Fibroblast of lung (primary cell): ENCODE data around the gene FOXQ1. TPM values are rescaled to one million over a fixed set of nuclear protein-coding genes. Genes with fewer than 3 reads are reported as not detected.

Source experiments
- DNase-seq, 2 donors: peaks; one replicate each; pipeline versions ENCODE4 v3.0.0 to v3.0.0-alpha.2; 2010; ENCODE audit warnings: low read depth in 2 of 2
- H2AFZ ChIP-seq: 2 replicates; pipeline ENCODE4 v1.5.1; 2012; ENCODE audit warnings: low read length, control low read depth, inconsistent platforms
- H3K27ac ChIP-seq: 2 replicates; pipeline ENCODE4 v1.5.1; 2011; ENCODE audit warnings: low read length, control low read depth; ENCODE audit not compliant: insufficient read depth
- H3K27me3 ChIP-seq: 2 replicates; pipeline ENCODE4 v1.5.1; 2011; ENCODE audit warnings: mild to moderate bottlenecking, low read length; ENCODE audit not compliant: control insufficient read depth, insufficient read depth
- H3K36me3 ChIP-seq: 2 replicates; pipeline ENCODE4 v1.5.1; 2011; ENCODE audit warnings: low read length; ENCODE audit not compliant: control insufficient read depth, insufficient read depth
- H3K4me1 ChIP-seq: 2 replicates; pipeline ENCODE4 v1.5.1; 2011; ENCODE audit warnings: low read length; ENCODE audit not compliant: control insufficient read depth, insufficient read depth; ENCODE audit errors: extremely low read depth
- H3K4me2 ChIP-seq: 2 replicates; pipeline ENCODE4 v1.5.1; 2011; ENCODE audit warnings: low read length, control low read depth; ENCODE audit not compliant: insufficient read depth; ENCODE audit errors: extremely low read depth
- H3K4me3 ChIP-seq, 4 experiments: fragments of 200-600 bp in 1 of 4; sonication (generic) in 1 of 4; replicated peaks in 1 of 4; 2 replicates each; pipeline ENCODE4 v1.5.1; 2011 to 2016; ENCODE audit warnings: low read length in 4 of 4, low read depth in 3 of 4, mild to moderate bottlenecking in 3 of 4, control low read depth in 2 of 4, inconsistent platforms in 1 of 4, mixed read lengths in 1 of 4; ENCODE audit not compliant: insufficient read depth in 1 of 4; ENCODE audit errors: control extremely low read depth in 1 of 4
- H3K79me2 ChIP-seq: 2 replicates; pipeline ENCODE4 v1.5.1; 2012; ENCODE audit warnings: mild to moderate bottlenecking, low read length, inconsistent platforms; ENCODE audit not compliant: control insufficient read depth, insufficient read depth
- H3K9ac ChIP-seq: 2 replicates; pipeline ENCODE4 v1.5.1; 2011; ENCODE audit warnings: mild to moderate bottlenecking, low read length, control low read depth; ENCODE audit not compliant: insufficient read depth
- H3K9me3 ChIP-seq: 2 replicates; pipeline ENCODE4 v1.5.1; 2012; ENCODE audit warnings: low read depth, low read length; ENCODE audit not compliant: control insufficient read depth, insufficient read depth
- H4K20me1 ChIP-seq: 2 replicates; pipeline ENCODE4 v1.5.1; 2011; ENCODE audit warnings: low read length; ENCODE audit not compliant: control insufficient read depth, insufficient read depth; ENCODE audit errors: extremely low read depth
- EZH2 ChIP-seq: IDR thresholded peaks from 2 replicates; pipeline ENCODE4 v1.5.1; 2012; ENCODE audit warnings: low read length, control low read depth, mild to moderate bottlenecking; ENCODE audit errors: missing control alignments
- polyA plus RNA-seq, 2 donors: library from polyadenylated mRNA; depleted of rRNA in 1 of 2; stranded (reverse) in 1 of 2; unstranded in 1 of 2; fragments of >200 nt; gene quantifications; 2 replicates each; pipeline ENCODE4 v1.2.1, GENCODE V29; 2011 to 2012; ENCODE audit warnings: missing spikeins in 1 of 2
- total RNA-seq: library from RNA; depleted of rRNA; stranded (reverse); fragments of >200 nt; gene quantifications from 2 replicates; pipeline ENCODE4 v1.2.1, GENCODE V29; 2014
- TF ChIP-seq, protein P1 (sequence below), 2 donors: IDR thresholded peaks in 1 of 2; conservative IDR thresholded peaks in 1 of 2; 1 replicate in 1 of 2; 2 replicates in 1 of 2; pipeline ENCODE4 v1.5.1; 2011 to 2012; ENCODE audit warnings: low read length in 2 of 2, control low read depth in 1 of 2, inconsistent platforms in 1 of 2, low read depth in 1 of 2, mild to moderate bottlenecking in 1 of 2

FOXQ1 gene
- total and polyA plus RNA-seq, 2 donors (not counting 1 experiment from before 2014, with no cell fraction given), result 1.8 to 2.0 TPM

DNA sequence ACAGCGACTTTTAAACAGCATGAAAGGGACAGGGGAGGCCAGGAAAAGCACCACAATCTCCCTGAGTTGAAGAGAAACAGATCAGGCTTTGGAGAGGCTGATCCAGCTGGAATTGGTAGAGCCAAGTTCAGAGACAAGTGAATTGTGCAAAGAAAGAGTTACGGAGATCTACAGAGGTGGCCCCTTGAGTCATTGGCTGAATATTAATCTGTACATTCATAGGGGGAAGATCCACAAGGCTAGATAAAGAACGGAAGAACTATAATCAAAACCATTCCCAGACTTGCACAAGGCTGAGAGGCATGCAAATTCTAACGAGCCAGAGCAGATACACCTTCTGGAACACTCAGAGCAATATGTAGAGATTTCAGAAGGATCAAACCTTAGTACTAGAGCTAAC, 14.2 kb upstream of the FOXQ1 start:
- Histone ChIP-seq H3K79me2 (no peaks in the 10 kb centered on the region), H4K20me1 (no peaks in the 10 kb centered on the region), H3K9ac (no peak overlapping the region), H3K9me3 (no peaks in the 10 kb centered on the region), H3K27me3 (no peaks in the 10 kb centered on the region), H3K4me2 (peak overlapping the region; percentile 9), H2AFZ (no peak overlapping the region), H3K36me3 (no peaks in the 10 kb centered on the region), H3K4me1 (no peaks in the 10 kb centered on the region), H3K27ac (no peak overlapping the region), H3K4me3 (no peak overlapping the region)
- DNase-seq, result peak; percentile 15 to 45
- TF ChIP-seq EZH2, result no peak
- TF ChIP-seq, protein P1, sequence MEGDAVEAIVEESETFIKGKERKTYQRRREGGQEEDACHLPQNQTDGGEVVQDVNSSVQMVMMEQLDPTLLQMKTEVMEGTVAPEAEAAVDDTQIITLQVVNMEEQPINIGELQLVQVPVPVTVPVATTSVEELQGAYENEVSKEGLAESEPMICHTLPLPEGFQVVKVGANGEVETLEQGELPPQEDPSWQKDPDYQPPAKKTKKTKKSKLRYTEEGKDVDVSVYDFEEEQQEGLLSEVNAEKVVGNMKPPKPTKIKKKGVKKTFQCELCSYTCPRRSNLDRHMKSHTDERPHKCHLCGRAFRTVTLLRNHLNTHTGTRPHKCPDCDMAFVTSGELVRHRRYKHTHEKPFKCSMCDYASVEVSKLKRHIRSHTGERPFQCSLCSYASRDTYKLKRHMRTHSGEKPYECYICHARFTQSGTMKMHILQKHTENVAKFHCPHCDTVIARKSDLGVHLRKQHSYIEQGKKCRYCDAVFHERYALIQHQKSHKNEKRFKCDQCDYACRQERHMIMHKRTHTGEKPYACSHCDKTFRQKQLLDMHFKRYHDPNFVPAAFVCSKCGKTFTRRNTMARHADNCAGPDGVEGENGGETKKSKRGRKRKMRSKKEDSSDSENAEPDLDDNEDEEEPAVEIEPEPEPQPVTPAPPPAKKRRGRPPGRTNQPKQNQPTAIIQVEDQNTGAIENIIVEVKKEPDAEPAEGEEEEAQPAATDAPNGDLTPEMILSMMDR (conservative IDR thresholded peaks at IDR 0.05 in 1 of 2, IDR thresholded peaks at IDR 0.05 in 1 of 2; ENCODE audit: low read depth in 1 of 2, low read length in 2 of 2), result no peak

DNA sequence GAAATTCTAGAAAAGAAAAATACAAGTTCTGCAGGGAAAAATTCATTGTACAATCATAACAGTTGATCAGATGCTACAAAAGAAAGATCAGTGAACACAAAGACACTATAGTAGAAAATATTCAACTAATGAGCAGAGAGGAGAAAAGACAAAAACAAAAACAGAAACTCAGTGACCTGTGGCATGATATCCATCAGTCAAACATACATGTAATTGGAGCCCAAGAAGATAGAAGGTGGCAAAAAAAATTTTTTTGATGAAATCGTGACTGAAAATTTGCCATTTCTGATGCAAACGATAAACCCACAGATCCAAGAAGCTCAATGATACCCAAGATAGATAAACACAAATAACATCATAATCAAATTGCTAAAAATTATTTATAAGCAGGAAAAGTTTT, 13.1 kb upstream of the FOXQ1 start:
- Histone ChIP-seq H3K4me1 (no peaks in the 10 kb centered on the region), H3K9ac (no peak overlapping the region), H2AFZ (no peak overlapping the region), H3K9me3 (no peaks in the 10 kb centered on the region), H4K20me1 (no peaks in the 10 kb centered on the region), H3K27ac (no peak overlapping the region), H3K36me3 (no peaks in the 10 kb centered on the region), H3K4me2 (no peak overlapping the region), H3K4me3 (no peak overlapping the region), H3K79me2 (no peaks in the 10 kb centered on the region), H3K27me3 (no peaks in the 10 kb centered on the region)
- DNase-seq, result no peak
- no peak for TF ChIP-seq EZH2
- TF ChIP-seq, protein P1 (conservative IDR thresholded peaks at IDR 0.05 in 1 of 2, IDR thresholded peaks at IDR 0.05 in 1 of 2; ENCODE audit: low read depth in 1 of 2, low read length in 2 of 2), result no peak

- H3K27me3 ChIP-seq, result no peaks in the 10 kb centered on the region
- H3K27ac ChIP-seq, result no peak overlapping the region
- H3K9me3 ChIP-seq, result no peaks in the 10 kb centered on the region
- no peak overlapping the region for H3K9ac ChIP-seq
- no peaks in the 10 kb centered on the region for H4K20me1 ChIP-seq
- no peaks in the 10 kb centered on the region for H3K4me1 ChIP-seq
- no peak for DNase-seq
- H3K4me3 ChIP-seq, result no peak overlapping the region
- H2AFZ ChIP-seq, result no peak overlapping the region
- H3K79me2 ChIP-seq, result no peaks in the 10 kb centered on the region
- no peak for TF ChIP-seq EZH2
- TF ChIP-seq, protein P1 (conservative IDR thresholded peaks at IDR 0.05 in 1 of 2, IDR thresholded peaks at IDR 0.05 in 1 of 2; ENCODE audit: low read depth in 1 of 2, low read length in 2 of 2), result no peak
- no peaks in the 10 kb centered on the region for H3K36me3 ChIP-seq
- no peak overlapping the region for H3K4me2 ChIP-seq
These were observed 5.8 kb upstream of the FOXQ1 start for GRCh38 chr6:1306133-1306532.
